Ovary (tissue), 9 donors: ENCODE measurements around the gene NLGN1. TPM values are rescaled to one million over a fixed set of nuclear protein-coding genes. Genes with fewer than 3 reads are reported as not detected.
"Not testable (repeated sequence)": the region's sequence is repeated elsewhere in the genome, so short reads cannot be mapped to it uniquely, and the experiment has no call there.

Experiments used
- DNase-seq, 5 donors: peaks; one replicate each; pipeline ENCODE4 v3.0.0-alpha.2; 2019 to 2020
- H3K27ac ChIP-seq, 2 donors: fragments of 200-600 bp; one replicate each; pipeline versions ENCODE4 v1.5.1 to v1.8.0; 2019 to 2022
- H3K27me3 ChIP-seq: fragments of 200-600 bp; one replicate; pipeline ENCODE4 v1.8.0; 2022
- H3K36me3 ChIP-seq: fragments of 200-600 bp; sonication (generic); one replicate; pipeline ENCODE4 v1.5.1; 2019
- H3K4me1 ChIP-seq: one replicate; pipeline ENCODE4 v1.8.1; 2013; ENCODE audit warnings: mild to moderate bottlenecking, moderate library complexity; ENCODE audit not compliant: insufficient read depth
- H3K4me3 ChIP-seq: fragments of 200-600 bp; sonication (generic); one replicate; pipeline ENCODE4 v1.5.1; 2017
- H3K9me3 ChIP-seq, 2 donors: fragments of 200-600 bp in 1 of 2; sonication (generic) in 1 of 2; one replicate each; pipeline versions ENCODE4 v1.5.1 to v1.8.1; 2013 to 2019; ENCODE audit warnings: mild to moderate bottlenecking in 1 of 2, moderate library complexity in 1 of 2
- CTCF ChIP-seq, 3 donors: fragments of 450-650 bp in 2 of 3; fragments of 200-600 bp in 1 of 3; IDR thresholded peaks; one replicate each; pipeline versions ENCODE4 v1.5.1 to v1.8.0; 2016 to 2022; ENCODE audit warnings: antibody characterized with exemption in 3 of 3, mild to moderate bottlenecking in 1 of 3
- EP300 ChIP-seq: sonication (generic); formaldehyde crosslinking; IDR thresholded peaks from one replicate; pipeline ENCODE4 v1.6.1; 2017; ENCODE audit warnings: antibody characterized with exemption
- POLR2A ChIP-seq: fragments of 450-650 bp; IDR thresholded peaks from one replicate; pipeline ENCODE4 v1.6.1; 2017; ENCODE audit warnings: antibody characterized with exemption, mild to moderate bottlenecking, moderate library complexity
- WGBS, 3 donors: extraction: QIAGEN DNeasy Blood & Tissue Kit in 1 of 3; methylation state at CpG; one replicate each; pipeline versions ENCODE4 v1.1.5 to v1.1.7; 2013 to 2017; 5-methylcytosine and 5-hydroxymethylcytosine counted together
- intact Hi-C, 4 donors: fragments of 100-400 bp; cut with DNase I; formaldehyde crosslinking; loops; one replicate each; pipeline versions ENCODE4 v1.11.0 to v1.15.1; 2022 to 2023
- polyA plus RNA-seq, 2 donors: library from polyadenylated mRNA; stranded (reverse); fragments of 200-250 nt in 1 of 2; fragments of 350-450 nt in 1 of 2; fragmentation: Illumina TruSeq in 1 of 2; extraction: RNeasy Lipid Tissue Mini Kit (QIAGEN cat#74804) in 1 of 2; gene quantifications; one replicate each; pipeline ENCODE4 v1.2.3, GENCODE V29; 2013 to 2014
- total RNA-seq, 7 donors: library from RNA; depleted of rRNA in 2 of 7; stranded (reverse); fragments of >200 nt in 2 of 7; fragmentation: NEBNext Ultra II Directional in 3 of 7; extraction: Animal tissue kit (Norgen Biotek cat#: 25700) in 3 of 7; gene quantifications; one replicate each; pipeline versions ENCODE4 v1.1.0 to v1.2.4, GENCODE V29; 2016 to 2023
- donor health status: DM: no; HTN: no; CAD: no; lungs with moderate emphysema.
- donor health status: DM: no; HTN: no; CAD: no.
- donor health status: Bipolar disorder and iron deficiency.
- donor health status: DM: yes; HTN: yes; CAD: no.
- donor health status: DM: no; HTN: no; CAD: no.
- donor health status: DM: yes; HTN: yes; CAD: no.

The NLGN1 gene
- total and polyA plus RNA-seq, 9 donors = 1.2 to 7.7 (median 4.6) TPM

GRCh38 chr3:173588556-173588955, 191.0 kb downstream of the NLGN1 start:
- TF ChIP-seq POLR2A (no peak), EP300 (no peak), CTCF (IDR thresholded peaks at IDR 0.05) (no peak)
- WGBS, 3 donors = 87 to 94% (median 88%) methylated on average over 3 of the region's 3 CpGs
- DNase-seq = no peak
- Histone ChIP-seq H3K27ac (no peak overlapping the region), H3K27me3 (no peaks in the 10 kb centered on the region), H3K36me3 (no peaks in the 10 kb centered on the region), H3K9me3 (no peaks in the 10 kb centered on the region), H3K4me3 (no peak overlapping the region), H3K4me1 (no peaks in the 10 kb centered on the region)
- intact Hi-C loops = no loop called here

- no peak for DNase-seq
- no peaks in the 10 kb centered on the region for H3K27me3 ChIP-seq
- no peak overlapping the region for H3K27ac ChIP-seq
- H3K36me3 ChIP-seq = no peaks in the 10 kb centered on the region
- H3K9me3 ChIP-seq = no peaks in the 10 kb centered on the region
- no peak overlapping the region for H3K4me3 ChIP-seq
- WGBS, 3 donors = 97 to 100% (median 99%) methylated on average over 1 of the region's 1 CpG
- TF ChIP-seq EP300 = no peak
- TF ChIP-seq POLR2A = no peak
- TF ChIP-seq CTCF (IDR thresholded peaks at IDR 0.05) = no peak
- no peaks in the 10 kb centered on the region for H3K4me1 ChIP-seq
- intact Hi-C loops = no loop called here
Observed at GRCh38 chr3:173589116-173589515, 191.6 kb downstream of the NLGN1 start.

- 89 to 98% (median 97%) methylated on average over 2 of the region's 2 CpGs for whole genome bisulfite sequencing, 3 donors
Observed at GRCh38 chr3:173591401-173591800, 193.9 kb downstream of the NLGN1 start.

GRCh38 chr3:173594881-173595280, 197.3 kb downstream of the NLGN1 start:
- intact Hi-C loops, DNase-seq, H3K9me3 ChIP-seq, H3K4me1 ChIP-seq, H3K27me3 ChIP-seq, H3K27ac ChIP-seq, H3K36me3 ChIP-seq, H3K4me3 ChIP-seq: not testable (repeated sequence)
- WGBS, 3 donors = 57 to 80% (median 61%) methylated on average over 3 of the region's 3 CpGs

More at GRCh38 chr3:173591401-173591800, 193.9 kb downstream of the NLGN1 start:
- Histone ChIP-seq H3K4me3 (no peak overlapping the region), H3K27me3 (no peaks in the 10 kb centered on the region), H3K27ac (no peak overlapping the region), H3K4me1 (no peaks in the 10 kb centered on the region), H3K36me3 (no peaks in the 10 kb centered on the region), H3K9me3 (no peaks in the 10 kb centered on the region)
- intact Hi-C loops = no loop called here
- no peak for DNase-seq
- TF ChIP-seq CTCF (IDR thresholded peaks at IDR 0.05) (no peak), POLR2A (no peak), EP300 (no peak)

GRCh38 chr3:173599673-173600072, 202.1 kb downstream of the NLGN1 start:
- Histone ChIP-seq H3K36me3 (no peaks in the 10 kb centered on the region), H3K9me3 (no peaks in the 10 kb centered on the region), H3K4me1 (no peaks in the 10 kb centered on the region), H3K4me3 (no peak overlapping the region), H3K27ac (no peak overlapping the region), H3K27me3 (no peaks in the 10 kb centered on the region)
- TF ChIP-seq EP300 (no peak), CTCF (IDR thresholded peaks at IDR 0.05) (no peak), POLR2A (no peak)
- DNase-seq = no peak
- WGBS, 3 donors = 63 to 67% (median 64%) methylated on average over 2 of the region's 2 CpGs
- intact Hi-C loops = no loop called here
